Left ventricle myocardium superior (tissue), 1 donor: Measurements from ENCODE around the gene MACF1. TPM values are rescaled to one million over a fixed set of nuclear protein-coding genes. Genes with fewer than 3 reads are reported as not detected.

Experiments
- ATAC-seq: fragments of 200-7000 bp; cut with Tn5 transposase; one replicate; pipeline ENCODE4 v1.9.1; 2020; ENCODE audit warnings: mild to moderate bottlenecking, moderate library complexity
- DNase-seq: peaks from one replicate; pipeline ENCODE4 v3.0.0-alpha.2; 2020
- intact Hi-C: fragments of 100-400 bp; cut with micrococcal nuclease; formaldehyde crosslinking; loops from one replicate; pipeline ENCODE4 v1.11.0; 2022
- total RNA-seq: library from RNA; stranded (reverse); fragmentation: NEBNext Ultra II Directional; extraction: Animal tissue kit (Norgen Biotek cat#: 25700); gene quantifications from one replicate; pipeline ENCODE4 v1.2.1, GENCODE V29; 2021
- donor health status: DM: no; HTN: yes; CAD: no; lungs with severe emphysema.

Gene MACF1
- total RNA-seq, 1 donor from 2014 or later, result 239 TPM

DNA sequence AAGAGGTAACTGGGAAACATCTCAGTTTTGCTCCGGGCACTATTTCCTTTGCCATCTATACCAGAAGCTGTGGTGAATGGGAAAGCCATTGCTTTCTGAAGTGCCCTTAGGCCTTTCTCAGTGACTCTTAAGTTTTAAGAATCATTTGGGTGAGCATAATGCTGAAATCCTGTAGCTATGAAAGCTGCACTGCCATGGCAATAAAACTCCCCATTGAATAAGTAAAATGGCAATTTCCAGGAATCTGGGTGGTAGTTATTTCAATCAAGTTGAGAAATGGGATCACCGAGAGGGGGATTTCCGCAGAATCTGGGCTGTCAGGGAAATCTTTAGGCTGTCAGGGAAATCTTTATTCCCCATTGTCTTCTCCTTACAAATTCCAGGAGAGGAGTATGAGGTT lies 26.8 kb upstream of the MACF1 start:
- intact Hi-C loops, result no loop called here
- DNase-seq, result no peak
- ATAC-seq, result no peak

DNA sequence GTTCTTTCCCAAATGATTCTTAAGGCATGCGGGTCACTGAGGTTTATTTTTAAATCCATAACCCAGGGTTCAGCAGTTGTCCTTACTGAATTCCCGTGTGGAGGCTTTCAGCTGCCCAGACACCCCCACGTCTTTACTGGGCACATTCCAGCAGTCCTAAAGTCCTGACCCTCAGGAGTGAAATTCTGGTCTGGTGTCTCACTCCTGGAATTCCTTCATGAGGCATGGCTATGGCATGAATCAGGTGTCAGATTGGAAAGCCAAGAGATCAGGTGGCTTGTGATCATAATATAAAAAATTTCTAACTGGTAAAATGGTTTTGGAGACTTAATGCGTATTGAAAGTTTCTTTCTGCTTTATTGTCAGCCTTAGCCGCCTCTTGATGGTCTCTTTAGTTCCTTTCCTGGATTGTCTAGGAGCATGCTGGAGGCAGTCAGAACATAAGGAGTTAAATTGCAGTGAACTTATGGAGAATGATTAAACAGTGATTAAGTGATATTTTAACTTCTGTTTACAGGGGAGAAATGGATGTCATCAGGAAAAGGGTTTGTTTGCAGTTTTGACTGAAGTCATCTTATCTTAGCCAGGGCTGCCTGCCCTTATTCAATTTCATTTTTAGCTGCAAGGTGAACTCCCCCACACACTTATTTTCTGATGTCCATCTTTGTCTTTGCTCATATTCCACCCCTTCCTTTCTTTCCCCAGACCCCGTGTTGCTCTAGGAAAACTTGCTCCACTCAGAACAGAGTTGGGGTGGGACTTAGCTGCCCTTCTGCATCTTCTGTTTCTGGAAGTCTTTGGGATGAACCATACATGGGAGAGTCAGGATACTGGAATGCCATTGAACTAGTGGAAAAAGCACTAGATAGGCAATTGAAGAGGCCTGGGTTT lies 25.7 kb upstream of the MACF1 start:
- peak; percentile 28 for ATAC-seq
- no peak for DNase-seq
- intact Hi-C loops, result no loop called here

DNA sequence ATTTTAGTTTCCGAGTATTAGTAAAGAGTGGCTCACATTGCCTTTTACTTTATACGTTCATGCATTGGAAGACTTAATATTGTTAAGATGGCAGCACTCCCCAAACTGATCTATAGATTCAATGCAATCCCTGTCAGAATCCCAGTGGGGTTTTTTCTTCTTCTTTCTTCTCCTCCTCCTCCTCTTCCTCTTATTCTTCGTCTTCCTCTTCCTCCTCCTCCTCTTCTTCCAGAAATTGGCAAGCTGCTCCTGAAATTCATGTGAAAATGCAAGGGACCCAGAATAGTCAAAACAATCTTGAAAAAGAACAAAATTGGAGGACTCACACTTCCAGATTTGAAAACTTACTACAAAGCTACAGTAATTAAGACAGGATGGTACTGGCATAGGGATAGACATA lies 23.2 kb upstream of the MACF1 start:
- DNase-seq (no peak), ATAC-seq (no peak)
- intact Hi-C loops, result no loop called here

DNA sequence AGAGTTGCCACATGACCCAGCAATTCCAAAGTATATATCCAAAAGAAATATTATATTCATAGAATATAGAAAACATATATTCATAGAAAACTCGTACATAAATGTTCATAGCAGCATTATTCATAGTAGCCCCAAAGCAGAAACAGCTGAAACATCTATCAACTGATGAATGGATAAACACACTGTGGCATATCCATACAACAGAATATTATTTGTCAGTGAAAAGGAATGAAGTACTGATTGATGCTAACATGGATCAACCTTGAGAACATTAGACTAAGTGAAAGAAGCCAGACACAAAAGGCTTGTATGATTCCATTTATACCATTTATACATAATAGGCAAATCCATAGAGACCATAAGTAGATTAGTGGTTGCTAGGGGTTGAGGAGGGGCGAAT lies 21.7 kb upstream of the MACF1 start:
- DNase-seq (no peak), ATAC-seq (no peak)
- intact Hi-C loops, result no loop called here

DNA sequence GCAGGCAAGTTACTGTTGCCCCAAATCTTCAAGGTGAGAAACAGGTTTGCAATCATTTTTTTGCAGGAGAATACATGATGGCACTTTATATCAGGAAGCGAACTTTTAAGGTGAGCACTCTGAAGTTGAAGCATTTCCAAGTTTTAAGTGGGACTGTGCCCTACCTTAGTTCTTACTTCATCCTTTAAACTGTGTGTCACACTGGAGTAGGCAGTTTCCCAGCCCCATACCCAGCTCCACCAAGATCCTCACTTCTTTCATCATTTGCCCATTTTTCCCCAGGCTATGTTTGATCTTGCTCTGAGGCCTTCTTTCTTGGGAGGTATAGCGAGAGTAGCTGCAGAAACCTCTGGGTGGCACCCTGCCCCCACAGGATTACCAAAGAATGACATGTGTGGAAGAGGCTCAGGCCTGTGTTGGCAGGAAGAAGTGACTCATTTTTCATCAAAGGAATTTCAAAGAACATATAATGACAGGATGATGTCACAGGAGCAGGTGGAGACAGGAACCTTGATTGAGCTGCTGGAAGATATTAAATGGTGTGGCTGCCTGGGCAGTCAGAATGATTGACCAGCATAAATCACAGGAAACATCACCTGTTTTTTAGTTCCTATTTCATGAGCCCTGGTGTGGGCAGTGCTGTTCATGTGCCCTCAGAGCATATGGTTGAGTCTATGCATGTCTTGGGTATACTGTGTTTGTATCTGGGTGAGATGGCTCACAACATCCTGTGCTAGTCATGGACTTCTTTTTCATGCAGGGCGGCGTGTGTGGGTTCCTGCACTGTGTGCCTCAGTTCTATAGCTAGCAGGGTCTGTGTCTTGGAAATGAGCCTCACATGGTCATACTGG lies 20.8 kb upstream of the MACF1 start:
- ATAC-seq, result peak; percentile 72
- no peak for DNase-seq
- intact Hi-C loops, result no loop called here

DNA sequence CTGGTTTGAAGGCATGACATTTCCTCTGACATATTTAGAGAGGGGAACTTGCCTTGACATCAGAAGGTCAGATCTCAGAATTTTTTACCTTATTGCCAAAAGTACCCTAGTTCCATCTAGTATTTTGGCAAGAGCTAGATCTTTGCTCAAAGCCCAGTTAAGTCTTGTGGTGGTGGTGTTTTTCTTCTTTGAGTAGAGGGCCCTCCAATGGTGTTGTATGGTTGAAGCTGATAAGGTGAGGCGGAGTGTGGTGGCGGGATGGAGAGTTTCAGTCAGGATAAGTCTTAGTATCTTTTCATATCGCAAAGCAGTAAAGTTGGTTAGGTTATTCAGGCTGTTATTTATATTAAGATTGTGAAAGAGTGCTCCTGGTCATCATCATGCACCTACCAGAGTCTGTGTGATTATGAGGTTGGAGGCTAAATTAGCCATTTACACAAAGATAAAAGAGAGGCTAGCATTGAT lies 20.1 kb upstream of the MACF1 start:
- intact Hi-C loops, result no loop called here
- ATAC-seq (no peak), DNase-seq (no peak)

DNA sequence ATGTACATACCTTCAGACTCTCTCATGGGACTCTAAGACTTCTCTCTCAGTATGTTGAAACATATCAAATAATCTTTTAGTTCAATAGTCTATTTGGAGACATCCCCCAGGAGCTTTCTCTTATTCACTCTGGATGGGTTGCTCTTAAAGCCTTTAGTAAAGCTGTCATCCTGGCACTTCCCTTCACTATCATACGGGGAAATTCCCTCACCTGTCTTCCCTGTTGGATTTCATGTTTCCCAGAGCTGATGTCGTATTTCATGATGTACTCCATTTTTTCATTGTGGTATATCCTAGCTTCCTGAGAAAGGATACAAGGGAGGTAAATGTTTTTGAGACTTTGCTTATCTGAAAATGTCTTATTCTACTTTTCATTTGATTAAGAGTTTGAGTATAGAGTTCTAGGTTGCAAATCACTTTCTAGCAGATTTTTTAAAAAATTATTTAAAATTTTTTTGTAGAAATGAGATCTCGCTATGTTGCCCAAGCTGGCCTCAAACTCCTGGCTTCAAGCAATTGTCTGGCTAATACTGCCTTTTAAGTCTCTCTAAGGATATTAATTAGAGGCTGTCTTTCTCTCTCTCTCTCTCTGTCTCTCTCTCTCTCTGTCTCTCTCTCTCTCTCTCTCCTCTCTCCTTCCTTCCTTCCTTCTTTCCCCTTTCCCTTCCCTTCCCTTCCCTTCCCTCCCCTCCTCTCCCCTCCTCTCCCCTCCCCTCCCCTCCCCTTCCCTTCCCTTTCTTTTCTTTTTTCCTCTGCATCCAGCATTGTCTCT lies 17.0 kb upstream of the MACF1 start:
- intact Hi-C loops, result no loop called here
- ATAC-seq (no peak), DNase-seq (no peak)

DNA sequence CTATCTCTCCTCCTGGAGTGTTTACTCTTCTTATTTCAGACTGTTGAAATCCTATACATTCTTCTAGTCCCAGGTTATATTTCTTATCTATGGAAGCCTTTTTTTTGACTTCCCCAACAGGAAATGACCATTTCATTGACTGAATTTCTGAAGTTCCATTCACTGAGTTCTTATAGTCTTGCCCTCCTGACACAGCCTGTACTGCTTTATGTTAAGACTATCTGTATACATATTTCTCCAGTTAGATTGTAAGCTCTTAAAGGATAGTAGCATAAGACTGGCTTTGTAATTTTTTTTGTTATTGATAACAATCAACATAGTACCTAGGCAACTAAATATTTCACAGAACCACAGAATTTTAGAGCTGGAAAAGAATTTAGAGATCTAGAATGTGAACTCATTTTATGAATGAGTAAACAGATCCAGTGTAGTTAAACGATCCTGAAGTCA lies 14.9 kb upstream of the MACF1 start:
- DNase-seq (no peak), ATAC-seq (no peak)
- intact Hi-C loops, result loop anchor here (5.0 kb wide), 2 partner anchors 68 to 87 kb away; no protein-coding TSS in a partner anchor

DNA sequence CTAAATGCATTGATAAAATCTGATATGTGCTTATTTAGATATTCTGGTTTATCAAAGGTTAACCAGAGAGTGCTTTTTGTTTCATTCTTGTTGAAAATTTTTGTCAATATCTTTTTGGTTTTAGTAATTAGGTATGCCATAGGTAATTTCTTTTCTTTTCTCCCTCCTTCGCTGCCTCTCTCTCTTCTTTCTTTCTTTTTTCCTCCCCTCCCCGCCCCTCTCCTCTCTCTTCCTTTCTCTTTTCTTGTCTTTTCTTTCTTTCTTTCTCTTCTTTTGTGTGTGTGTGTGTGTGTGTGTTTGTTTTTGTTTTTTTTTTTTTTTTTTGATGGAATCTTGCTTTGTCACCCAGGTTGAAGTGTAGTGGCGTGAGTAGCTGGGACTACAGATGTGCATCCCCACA lies 14.4 kb upstream of the MACF1 start:
- intact Hi-C loops, result loop anchor here (5.0 kb wide), 2 partner anchors 67 to 88 kb away; no protein-coding TSS in a partner anchor
- no peak for ATAC-seq
- DNase-seq, result no peak

DNA sequence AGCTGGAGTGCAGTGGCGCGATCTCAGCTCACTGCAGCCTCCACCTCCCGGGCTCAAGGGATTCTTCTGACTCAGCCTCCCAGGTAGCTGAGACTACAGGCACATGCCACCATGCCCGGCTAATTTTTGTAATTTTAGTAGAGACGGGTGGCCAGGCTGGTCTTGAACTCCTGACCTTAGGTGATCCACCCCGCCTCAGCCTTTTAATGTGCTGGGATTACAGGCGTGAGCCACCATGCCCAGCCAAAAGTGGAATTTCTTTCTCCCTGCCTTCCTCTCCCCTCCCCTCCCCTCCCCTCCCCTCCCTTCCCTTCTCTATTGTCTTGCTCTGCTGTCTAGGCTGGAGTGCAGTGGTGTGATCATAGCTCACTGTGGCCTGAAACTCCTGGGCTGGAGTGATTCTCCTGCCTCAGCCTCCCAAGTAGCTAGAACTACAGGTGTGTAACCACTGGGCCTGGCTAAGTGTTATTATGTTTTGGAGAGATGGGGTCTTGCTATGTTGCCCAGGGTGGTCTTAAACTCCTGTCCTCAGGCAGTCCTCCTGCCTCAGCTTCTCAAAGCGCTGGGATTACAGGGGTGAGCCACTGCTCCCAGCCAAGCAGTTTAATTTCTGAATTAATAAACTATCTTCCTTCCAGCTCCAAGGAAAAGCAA lies 10.0 kb upstream of the MACF1 start:
- DNase-seq, result no peak
- intact Hi-C loops, result loop anchor here (5.0 kb wide), 2 partner anchors 63 to 92 kb away; no protein-coding TSS in a partner anchor
- no peak for ATAC-seq

DNA sequence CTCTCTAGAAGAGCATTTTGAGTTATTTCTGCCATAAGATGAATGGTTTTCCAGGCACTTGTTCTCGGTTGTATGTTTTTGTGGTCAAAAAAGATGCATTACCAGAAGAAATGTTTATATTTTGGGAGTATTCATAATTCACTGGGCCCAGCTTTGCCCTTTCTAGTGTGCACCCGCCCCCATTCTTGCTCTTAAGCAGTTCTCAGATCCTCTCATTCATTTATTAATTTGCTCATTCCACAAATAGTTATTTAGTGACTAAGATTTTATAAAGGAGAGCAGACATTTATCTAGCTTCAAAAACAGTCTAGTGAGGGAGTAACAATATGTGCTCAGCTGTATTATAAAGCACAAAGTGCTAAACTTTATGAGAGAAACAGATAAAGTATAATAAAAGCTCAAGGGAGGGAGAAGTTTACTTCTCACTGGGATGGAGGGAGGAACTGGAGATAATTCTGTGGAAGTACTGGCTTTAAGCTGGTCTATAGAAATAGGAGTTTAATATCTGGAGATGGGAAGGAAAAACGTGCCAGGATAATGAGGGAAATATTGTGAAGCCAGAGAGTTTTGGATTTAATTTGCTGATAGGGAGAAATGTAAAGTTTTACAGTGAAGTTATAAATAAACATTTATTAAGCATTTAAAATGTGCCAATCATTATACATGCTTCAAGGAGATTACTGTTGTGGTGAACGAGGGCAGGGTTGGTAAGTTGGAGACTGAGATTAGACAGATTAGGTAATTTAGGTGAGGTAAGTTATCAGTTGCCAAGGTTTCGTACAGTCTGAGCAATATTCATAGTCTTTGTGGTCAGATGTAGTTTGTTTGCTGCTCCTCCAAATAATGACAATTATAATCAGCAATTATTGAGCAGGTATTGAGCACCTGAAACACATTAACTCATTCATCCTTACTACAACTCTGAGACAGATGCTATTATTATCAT lies 9.1 kb upstream of the MACF1 start:
- intact Hi-C loops, result no loop called here
- DNase-seq (no peak), ATAC-seq (no peak)

DNA sequence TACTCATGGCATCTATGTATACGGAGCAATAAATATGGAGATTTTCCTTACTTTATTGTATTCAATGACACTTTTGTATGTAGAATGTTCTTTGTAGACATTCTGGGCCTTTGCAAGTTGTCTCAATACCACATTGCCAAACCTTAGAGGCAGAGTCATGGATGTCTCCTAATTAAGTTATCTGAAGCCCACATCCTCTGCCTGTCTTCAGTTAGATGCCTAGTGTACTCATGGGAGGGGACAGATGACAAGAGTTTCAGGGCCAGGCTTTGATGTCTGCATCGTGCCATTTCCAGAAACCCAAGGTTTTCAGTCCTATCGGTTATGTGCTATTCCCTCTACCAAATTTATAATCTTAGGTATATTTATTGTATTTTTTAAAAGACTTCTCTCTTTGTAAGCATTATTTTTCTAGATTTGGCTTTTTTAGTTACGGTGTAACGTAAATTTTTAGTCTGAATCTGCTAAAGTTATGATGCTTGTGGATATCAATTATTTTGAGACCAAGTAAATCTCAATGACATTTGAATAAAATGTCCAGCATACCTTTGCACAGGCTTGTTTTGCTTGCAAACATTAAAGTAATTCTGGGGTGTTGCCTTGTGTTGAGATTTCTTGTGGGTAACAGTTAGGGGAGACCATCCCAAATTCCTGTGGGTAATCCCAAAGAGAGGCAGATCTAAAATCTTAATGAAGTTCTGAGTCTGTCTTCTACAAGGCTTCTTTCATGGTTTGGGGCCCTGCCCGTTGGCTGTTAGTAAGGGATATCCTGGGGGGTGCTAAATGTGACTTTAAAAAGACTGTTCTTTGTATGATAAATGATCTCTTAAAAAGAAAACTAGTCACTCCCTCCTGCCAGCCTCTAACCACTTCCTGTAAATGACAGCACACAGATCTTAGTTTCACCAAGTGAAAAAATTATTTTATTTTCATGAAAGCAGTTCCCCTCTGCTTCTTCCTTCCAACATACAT lies 8.0 kb upstream of the MACF1 start:
- intact Hi-C loops, result no loop called here
- DNase-seq, result no peak
- ATAC-seq, result no peak

DNA sequence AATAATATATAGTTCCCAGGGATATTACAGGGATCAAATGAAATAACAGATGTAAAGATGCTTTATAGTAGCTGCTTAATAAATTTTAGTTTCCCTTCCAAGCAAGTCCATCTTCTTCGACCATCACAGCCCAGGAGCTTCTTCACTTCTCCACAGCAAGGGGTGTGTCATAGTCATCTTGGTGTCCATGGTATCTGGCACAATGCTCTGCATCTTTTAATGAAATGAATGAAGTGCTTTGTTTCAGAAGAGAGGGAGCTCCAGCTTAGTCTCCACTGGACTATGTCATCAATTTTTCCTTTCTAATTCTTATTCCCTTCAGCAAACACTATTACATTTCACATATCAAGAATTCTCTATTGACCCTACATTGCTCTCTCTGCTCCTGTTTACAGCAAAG lies 4.9 kb upstream of the MACF1 start:
- intact Hi-C loops, result no loop called here
- no peak for DNase-seq
- no peak for ATAC-seq

DNA sequence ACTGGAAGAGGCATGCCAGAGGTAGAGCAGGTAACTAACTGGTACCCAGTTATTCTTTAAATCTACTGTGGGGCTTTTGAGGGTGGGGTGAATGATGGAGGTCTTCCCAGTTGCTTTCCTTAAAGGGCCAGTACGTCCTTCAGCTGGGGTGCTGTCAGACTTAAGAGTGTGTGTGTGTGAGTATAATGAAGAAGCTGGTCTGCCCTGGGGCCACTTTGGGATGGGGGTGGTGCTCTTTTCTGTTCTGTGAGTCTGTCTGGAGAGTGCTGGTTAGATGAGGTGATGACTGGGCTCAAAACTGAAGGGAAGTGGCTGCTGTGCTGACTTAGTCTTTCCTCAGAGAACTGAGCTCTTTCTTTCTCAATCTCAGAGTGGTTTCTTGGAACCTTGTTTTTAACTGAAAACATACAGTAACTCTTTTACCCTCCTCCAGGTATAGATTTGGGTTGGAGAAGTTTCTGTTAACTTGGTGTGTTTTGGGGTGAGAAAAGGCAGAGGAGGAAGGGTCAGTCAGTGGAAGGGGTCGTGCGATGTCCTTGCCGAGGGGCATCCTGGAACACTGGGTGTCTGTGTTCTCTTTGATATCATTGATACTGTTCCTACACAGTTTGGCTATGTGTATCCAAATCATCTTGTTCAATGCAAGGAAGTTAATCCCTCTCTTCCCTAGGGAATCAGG lies 746 bp downstream of the MACF1 start:
- DNase-seq (no peak), ATAC-seq (peak; percentile 77)
- intact Hi-C loops, result no loop called here

DNA sequence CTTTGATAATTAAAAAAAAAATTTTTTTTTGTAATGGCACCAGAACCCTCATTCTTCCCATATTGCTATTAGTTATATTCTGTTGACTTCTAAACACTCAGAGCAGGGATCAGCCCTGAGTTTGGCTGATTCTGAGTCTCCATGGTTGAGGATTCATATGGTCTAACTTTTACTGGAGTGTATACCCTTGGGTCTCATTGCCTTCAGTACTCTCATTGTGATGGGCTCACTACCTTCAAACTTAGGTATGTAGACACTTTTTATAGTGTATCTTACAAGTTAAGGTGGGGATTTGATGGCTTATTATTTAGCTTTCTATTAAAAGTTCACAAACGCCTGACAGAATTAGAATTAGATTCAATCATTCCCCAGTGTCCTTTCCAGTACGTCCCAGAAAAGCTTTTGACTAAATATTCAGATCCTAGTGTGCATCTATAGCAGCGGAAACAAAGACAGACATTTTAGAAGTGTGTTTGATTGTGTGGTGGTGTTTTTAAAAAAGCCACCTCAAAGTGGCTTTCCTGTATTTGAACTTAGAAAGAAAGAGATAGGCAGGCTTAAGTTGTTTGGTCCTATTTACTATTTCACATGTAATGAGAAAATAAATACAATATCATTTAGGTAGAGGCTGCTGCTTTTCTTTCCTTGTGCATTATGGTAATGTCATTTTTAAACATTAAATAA lies 1.4 kb downstream of the MACF1 start:
- DNase-seq (no peak), ATAC-seq (peak; percentile 16)
- intact Hi-C loops, result no loop called here
